Fibroblast of skin of right biceps (primary cell): Measurements from ENCODE around the gene EBNA1BP2.
A peak's percentile ranks its signal among the peaks of the same experiment; 100 is the strongest.
"Not testable (repeated sequence)": the region's sequence is repeated elsewhere in the genome, so short reads cannot be mapped to it uniquely, and the experiment has no call there.

Experiments used
- DNase-seq: peaks from one replicate; pipeline ENCODE4 v3.0.0-alpha.2; 2013

The EBNA1BP2 gene

GRCh38 chr1:43171312-43171875 is 696 bp downstream of the EBNA1BP2 start:
- no peak for DNase-seq

DNA sequence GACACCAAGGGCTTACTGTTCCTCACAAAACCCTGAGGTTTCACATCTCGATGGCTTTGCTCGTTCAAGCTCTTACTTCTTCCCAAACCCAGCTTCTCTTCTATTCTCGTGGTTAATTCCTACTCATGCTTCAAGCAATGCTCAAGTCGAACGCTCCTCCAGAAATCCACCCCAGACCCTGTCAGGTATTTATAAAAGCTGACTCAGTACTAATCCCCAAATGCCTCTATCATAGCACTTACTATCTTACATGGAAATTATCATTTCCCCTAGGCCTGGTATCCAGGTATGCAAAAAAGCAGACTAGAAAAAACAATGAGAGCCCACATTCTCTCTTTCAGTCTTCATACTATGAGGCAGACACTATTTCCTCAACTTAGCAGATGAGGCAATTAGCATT is 6.3 kb downstream of the EBNA1BP2 start:
- no peak for DNase-seq

DNA sequence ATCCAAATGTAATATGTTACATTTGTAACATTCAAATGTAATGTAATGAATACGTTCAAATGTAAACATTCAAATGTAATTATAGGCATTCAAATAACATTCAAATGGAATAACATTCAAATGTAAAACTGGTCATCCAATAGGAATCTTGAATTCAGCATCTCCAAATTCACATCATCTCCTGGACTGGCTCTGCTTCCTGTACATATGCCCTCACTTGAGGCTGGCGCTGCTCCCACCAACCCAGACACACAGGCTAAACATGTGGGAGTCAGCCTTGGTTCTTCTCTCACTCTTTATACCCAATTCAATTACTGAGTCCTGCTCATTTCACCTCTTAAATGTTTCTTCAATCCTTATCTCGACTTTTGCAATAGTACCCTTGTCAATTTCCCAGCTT is 6.9 kb downstream of the EBNA1BP2 start:
- no peak for DNase-seq

- DNase-seq: peak; percentile 7
These were observed 16.1 kb downstream of the EBNA1BP2 start for GRCh38 chr1:43156026-43156425.

GRCh38 chr1:43153443-43153842 is 18.6 kb downstream of the EBNA1BP2 start:
- DNase-seq: no peak

GRCh38 chr1:43152866-43153265 is 19.2 kb downstream of the EBNA1BP2 start:
- DNase-seq: no peak

- DNase-seq: no peak
These were observed 22.2 kb downstream of the EBNA1BP2 start for GRCh38 chr1:43149889-43150288.

DNA sequence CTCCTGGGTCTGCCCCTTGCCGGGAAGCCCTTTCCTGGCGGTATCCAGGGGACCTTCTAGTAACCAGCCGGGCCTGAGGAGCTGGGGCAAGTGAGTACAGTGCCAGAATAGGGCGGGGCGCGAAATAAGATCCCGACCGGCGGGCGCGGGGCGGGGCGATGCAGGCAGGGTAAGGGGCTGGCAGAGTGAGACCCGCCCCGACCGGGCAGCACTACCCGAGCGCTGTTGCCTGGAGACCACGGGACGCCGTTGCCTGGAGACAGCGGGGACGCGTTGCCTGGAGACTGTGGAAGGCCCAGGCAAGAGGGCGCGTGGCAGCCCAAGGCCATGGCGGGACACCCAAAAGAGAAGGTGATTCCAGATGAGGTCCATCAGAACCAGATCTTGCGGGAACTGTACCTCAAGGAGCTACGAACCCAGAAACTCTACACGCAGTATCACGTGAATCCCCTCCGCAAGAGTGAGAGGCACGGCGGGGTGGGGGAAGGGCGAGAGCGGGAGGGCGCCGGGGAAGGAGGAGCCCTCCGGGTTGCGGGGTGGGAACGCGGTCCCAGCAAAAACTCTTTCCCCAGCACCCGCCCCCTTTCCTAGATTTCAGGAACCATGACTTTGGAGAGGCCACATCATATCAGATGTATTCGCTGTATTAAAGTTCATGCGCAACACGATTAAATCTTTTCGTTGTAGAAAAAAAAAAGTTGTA is 24.3 kb downstream of the EBNA1BP2 start:
- peak; percentile 56 for DNase-seq

- DNase-seq: peak; percentile 66
These were observed 27.9 kb downstream of the EBNA1BP2 start for GRCh38 chr1:43144237-43144636.

GRCh38 chr1:43143441-43143888 is 28.6 kb downstream of the EBNA1BP2 start:
- DNase-seq: peak; percentile 7

GRCh38 chr1:43140583-43140982 is 31.5 kb downstream of the EBNA1BP2 start:
- no peak for DNase-seq

- DNase-seq: no peak
These were observed 32.1 kb downstream of the EBNA1BP2 start for GRCh38 chr1:43140010-43140409.

DNA sequence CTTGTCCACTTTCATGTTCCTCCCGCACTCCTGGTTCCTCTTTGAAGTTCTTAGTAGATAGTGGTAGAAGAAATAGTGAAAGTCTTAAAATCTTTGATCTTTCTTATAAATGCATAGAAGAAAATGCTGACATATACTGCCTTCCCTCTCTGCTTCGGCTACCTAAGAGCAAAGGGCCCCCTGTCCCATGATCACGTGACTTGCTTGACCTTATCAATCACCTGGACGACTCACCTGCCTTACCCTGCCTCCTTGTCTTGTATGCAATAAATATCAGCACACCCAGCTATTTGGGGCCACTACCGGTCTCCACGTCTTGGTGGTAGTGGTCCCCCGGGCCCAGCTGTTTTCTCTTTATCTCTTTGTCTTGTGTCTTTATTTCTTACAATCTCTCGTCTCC is 32.8 kb downstream of the EBNA1BP2 start:
- DNase-seq: not testable (repeated sequence)

GRCh38 chr1:43137445-43138052 is 34.5 kb downstream of the EBNA1BP2 start:
- no peak for DNase-seq

DNA sequence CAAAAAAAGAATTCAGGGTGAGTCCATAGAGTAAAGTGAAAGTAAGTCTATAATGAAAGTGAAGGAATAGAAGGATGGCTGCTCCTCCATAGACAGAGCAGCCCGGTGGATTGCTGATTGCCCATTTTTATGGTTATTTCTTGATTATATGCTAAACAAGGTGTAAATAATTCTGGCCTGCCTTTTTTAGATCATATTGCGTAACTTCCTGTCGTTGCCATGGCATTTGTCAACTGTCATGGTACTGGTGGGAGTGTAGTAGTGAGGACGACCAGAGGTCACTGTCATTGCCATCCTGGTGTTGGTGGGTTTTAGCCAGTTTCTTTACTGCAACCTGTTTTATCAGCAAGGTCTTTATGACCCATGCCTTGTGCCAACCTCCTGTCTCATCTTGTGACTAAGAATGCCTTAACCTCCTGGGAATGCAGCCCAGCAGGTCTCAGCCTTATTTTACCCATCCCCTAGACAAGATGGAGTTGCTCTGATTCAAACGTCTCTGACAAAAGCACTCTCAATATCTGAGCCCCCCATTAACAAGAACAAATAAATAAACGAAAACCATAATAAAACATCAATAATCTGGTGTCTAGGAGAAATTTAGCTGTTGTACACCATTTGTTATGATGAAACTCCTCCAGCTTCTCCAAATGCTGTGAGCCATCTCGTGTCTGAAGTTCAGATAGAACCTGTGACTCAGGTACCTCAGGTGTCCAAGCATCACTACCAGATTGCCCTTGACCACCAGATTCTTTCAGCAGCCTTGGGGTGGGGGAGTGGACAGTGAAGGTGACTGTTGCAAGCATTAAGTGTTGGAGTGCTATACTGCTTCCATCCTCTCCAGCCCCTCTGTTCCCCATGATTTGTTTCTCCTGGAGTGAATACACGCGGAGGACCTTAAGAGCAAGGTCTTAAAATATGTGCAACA is 36.0 kb downstream of the EBNA1BP2 start:
- DNase-seq: no peak

DNA sequence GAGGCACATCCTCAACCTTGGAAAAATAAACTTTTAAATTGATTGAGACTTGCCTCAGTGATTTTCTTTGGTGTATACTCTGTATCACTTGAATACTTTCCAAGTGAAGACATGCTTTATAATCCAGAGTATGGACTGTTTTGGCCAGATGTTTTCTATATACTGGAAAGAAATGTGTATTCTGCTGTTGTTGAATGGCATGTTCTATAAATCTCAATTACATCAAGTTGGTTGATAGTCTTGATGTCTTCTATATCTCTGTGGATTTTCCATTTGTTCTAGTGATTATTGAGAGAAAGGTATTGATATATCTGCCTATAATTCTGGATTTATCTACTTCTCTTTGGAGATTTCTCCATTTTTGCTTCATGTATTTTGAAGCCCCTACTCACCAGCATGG is 37.5 kb downstream of the EBNA1BP2 start:
- no peak for DNase-seq

GRCh38 chr1:43134068-43134467 is 38.0 kb downstream of the EBNA1BP2 start:
- DNase-seq: no peak

DNA sequence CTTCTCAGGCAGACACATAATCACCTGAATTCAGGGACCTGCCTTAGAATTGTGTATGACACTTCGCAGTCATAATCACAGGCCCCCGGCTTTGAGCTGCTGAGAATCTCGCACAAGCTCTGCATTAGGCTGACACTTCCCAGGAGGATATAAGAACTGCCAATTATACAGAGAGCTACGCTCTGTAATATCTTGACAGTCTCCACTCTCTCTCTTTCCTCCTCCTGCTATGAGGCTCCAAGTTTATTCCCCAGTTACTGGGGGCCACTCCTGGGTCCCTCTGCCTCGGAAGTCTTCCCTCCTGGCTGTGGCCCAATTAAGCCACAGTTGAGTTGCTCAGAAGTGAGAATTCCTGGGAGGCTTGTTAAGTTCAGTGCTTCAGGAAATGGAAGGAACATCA is 42.7 kb downstream of the EBNA1BP2 start:
- no peak for DNase-seq

DNA sequence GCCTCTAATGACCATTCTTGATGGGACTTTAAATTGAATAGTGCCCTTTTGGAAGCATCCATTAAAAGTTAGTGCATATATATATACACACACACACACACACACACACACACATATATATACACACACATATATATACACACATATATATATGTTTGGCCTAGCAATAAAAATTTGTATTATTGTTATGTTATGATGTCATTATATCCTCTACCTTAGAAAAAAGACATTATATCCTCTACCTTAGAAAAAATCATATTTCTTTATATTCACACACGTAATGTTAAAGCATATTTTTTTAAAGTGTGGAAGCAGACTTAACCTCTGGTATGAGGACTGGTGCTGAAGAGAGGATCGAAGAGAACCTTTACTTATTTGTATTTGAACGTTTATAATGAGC is 43.3 kb downstream of the EBNA1BP2 start:
- no peak for DNase-seq

DNA sequence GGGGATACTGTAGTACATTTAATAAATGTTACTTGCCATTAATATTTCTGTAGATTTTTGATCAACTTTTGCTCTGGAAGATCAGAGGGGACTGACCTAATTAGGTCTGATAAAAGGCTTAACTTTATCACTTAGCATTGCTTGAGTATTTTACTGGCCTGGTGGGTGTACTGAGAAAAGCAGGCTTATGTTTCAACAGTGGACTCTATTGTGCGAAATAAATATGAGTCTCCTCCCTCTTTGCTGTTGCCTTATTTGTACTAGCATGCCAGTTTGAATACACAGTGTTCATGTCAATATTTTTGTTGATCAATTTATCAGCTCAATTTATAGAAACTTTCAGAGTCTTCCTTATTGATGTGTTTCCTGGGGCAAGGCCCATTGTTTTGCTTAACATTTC is 49.1 kb downstream of the EBNA1BP2 start:
- DNase-seq: no peak

GRCh38 chr1:43121256-43121900 is 50.7 kb downstream of the EBNA1BP2 start:
- no peak for DNase-seq

DNA sequence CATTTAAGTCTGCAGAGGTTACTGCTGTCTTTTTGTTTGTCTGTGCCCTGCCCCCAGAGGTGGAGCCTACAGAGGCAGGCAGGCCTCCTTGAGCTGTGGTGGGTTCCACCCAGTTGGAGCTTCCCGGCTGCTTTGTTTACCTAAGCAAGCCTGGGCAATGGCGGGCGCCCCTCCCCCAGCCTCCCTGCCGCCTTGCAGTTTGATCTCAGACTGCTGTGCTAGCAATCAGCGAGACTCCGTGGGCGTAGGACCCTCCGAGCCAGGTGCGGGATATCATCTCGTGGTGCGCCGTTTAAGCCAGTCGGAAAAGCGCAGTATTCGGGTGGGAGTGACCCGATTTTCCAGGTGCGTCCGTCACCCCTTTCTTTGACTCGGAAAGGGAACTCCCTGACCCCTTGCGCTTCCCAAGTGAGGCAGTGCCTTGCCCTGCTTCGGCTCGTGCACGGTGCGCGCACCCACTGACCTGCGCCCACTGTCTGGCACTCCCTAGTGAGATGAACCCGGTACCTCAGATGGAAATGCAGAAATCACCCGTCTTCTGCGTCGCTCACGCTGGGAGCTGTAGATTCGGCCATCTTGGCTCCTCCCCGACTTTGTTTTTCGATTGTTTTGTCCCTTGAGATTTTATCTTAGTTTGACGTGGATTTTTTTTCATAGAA is 52.0 kb downstream of the EBNA1BP2 start:
- DNase-seq: not testable (repeated sequence)
